ENCODE data around the gene SRXN1. TPM values are rescaled to one million over a fixed set of nuclear protein-coding genes. Genes with fewer than 3 reads are reported as not detected.
A peak's percentile ranks its signal among the peaks of the same experiment; 100 is the strongest.

Gene SRXN1
- total and polyA plus RNA-seq, 9 of the 15 experiments (the other 6 are each of a cell fraction or from before 2014, with no cell fraction given), result 6.8 to 36.4 (median 21.6) TPM

DNA sequence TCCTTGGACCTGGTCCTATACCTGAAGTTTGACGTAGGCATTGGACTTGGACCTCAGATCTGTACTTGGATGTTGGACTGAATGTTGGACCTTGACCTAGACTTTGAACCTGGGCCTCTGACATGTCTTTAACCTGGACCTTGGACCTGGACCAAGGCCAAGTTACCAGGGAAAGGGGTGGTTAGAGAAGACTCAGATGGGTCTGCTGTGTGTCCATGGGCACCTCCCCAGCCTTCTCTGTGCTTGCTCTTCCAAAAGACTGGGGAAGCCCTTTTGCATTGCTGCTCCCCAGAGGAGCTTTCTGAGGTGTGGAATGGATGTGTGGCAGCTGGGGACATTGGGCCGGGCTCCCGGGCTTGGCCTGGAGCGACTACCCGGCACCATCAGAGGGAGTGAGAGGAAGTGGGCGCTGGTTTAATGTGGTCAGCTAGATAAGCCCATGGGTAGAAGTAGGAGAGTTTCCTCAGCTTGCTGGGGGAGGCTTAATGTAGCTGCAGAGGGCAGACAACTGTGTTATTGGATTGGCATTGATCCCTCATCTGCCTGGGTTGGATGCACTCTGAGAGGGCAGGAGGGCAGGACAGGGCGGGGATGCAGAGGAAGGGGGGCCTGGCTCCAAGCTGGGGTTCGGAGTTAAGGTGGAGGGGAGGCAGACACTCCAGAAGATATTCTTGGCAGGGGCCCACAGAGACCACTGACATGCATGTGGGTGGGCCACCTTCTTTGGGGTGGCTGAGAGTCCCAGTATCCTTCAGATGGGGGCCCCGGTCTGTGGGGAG is 18.4 kb upstream of the SRXN1 start:
- H3K4me1 ChIP-seq (replicated peaks in 1 of 2; ENCODE audit: control insufficient read depth in 2 of 2, insufficient read depth in 2 of 2, low read length in 2 of 2), result peaks cover 44 to 69% of the 10 kb centered on the region in 2 experiments
- peak overlapping the region; percentile 73 for H3K4me2 ChIP-seq (ENCODE audit: insufficient read depth, low read length)
- in situ Hi-C loops (cut with MboI) (no loop called here), intact Hi-C loops (cut with micrococcal nuclease) (loop anchor here (5.0 kb wide), 1 partner anchor 56 kb away; no protein-coding TSS in a partner anchor)
- peak overlapping the region; percentile 68 to 82; a peak in 3 of 4 replicates for H3K9ac ChIP-seq (ENCODE audit: insufficient read depth in 1 of 2, low read depth in 2 of 2, low read length in 2 of 2)
- H3K9me1 ChIP-seq (ENCODE audit: control insufficient read depth, insufficient read depth, low read length), result no peaks in the 10 kb centered on the region
- H3K4me3 ChIP-seq, result peak overlapping the region; percentile 11; the same call in 1 of the 2 replicates
- H2AFZ ChIP-seq (ENCODE audit: low read depth, low read length), result peak overlapping the region; percentile 26; the same call in 1 of the 2 replicates
- H3K27me3 ChIP-seq (ENCODE audit: control insufficient read depth in 2 of 2, insufficient read depth in 2 of 2, low read length in 2 of 2), result no peaks in the 10 kb centered on the region; a peak in 1 of 5 replicates
- CTCF ChIA-PET (ENCODE audit: low intra/inter-chr PET ratio), result no interaction called here
- FAIRE-seq, result peak; percentile 97
- no peaks in the 10 kb centered on the region for H3K36me3 ChIP-seq (ENCODE audit: control insufficient read depth, insufficient read depth, low read length)
- peak overlapping the region; percentile 78 for H3K27ac ChIP-seq (ENCODE audit: extremely low read depth, low read depth, low read length)
- H3K9me3 ChIP-seq (replicated peaks; ENCODE audit: control insufficient read depth, insufficient read depth, low read depth, low read length), result no peaks in the 10 kb centered on the region
- no peaks in the 10 kb centered on the region; the same call in 2 of the 3 replicates for H3K79me2 ChIP-seq (ENCODE audit: control insufficient read depth, insufficient read depth, low read length)
- BruUV-seq (replicated peaks), result no TSS peak
- ATAC-seq, result peak; percentile 84
- 5% methylated on average over 8 of the region's 9 CpGs for WGBS (ENCODE audit: insufficient coverage, low coverage, missing lambda C conversion rate)
- no peaks in the 10 kb centered on the region for H4K20me1 ChIP-seq (replicated peaks; ENCODE audit: control insufficient read depth, insufficient read depth, low read length)
- peak; percentile 76 to 90 (median 84) for DNase-seq (ENCODE audit: extremely low read depth in 1 of 4, low spot score in 3 of 4)
- POLR2A ChIA-PET, result interaction anchor here (0.6 to 1.5 kb wide), 3 partner anchors 11 to 287 kb away, joined by 3 to 4 read pairs (median 4); no protein-coding TSS in a partner anchor
- TF ChIP-seq STAT5A (IDR thresholded peaks at IDR 0.05; ENCODE audit: borderline replicate concordance, low read length), result peak; percentile 60; the same call in 1 of the 2 replicates
- peak; percentile 77 for TF ChIP-seq ZNF766 (CRISPR knock-in tag; conservative IDR thresholded peaks at IDR 0.05)
- peak; percentile 54; the same call in 1 of the 2 replicates for TF ChIP-seq POLR2A (conservative IDR thresholded peaks at IDR 0.05)
- TF ChIP-seq KLF13 (tag; IDR thresholded peaks at IDR 0.05; ENCODE audit: borderline replicate concordance, low read depth), result no peak
- TF ChIP-seq CREB1 (IDR thresholded peaks at IDR 0.05), result peak; percentile 40; the same call in 1 of the 2 replicates
- TF ChIP-seq CREB1 (CRISPR knock-in tag; IDR thresholded peaks at IDR 0.05), result peak; percentile 20; the same call in 1 of the 2 replicates
- no peak for TF ChIP-seq IRF9 (tag; IDR thresholded peaks at IDR 0.05)
- TF ChIP-seq SMARCE1 (IDR thresholded peaks at IDR 0.05), result peak; percentile 80; the same call in 1 of the 2 replicates
- peak; percentile 48; the same call in 1 of the 2 replicates for TF ChIP-seq SMAD4 (CRISPR knock-in tag; conservative IDR thresholded peaks at IDR 0.05)
- peak; percentile 86 for TF ChIP-seq DPF2 (IDR thresholded peaks at IDR 0.05)
- TF ChIP-seq, protein P1, sequence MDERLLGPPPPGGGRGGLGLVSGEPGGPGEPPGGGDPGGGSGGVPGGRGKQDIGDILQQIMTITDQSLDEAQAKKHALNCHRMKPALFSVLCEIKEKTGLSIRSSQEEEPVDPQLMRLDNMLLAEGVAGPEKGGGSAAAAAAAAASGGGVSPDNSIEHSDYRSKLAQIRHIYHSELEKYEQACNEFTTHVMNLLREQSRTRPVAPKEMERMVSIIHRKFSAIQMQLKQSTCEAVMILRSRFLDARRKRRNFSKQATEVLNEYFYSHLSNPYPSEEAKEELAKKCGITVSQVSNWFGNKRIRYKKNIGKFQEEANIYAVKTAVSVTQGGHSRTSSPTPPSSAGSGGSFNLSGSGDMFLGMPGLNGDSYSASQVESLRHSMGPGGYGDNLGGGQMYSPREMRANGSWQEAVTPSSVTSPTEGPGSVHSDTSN (CRISPR knock-in tag; IDR thresholded peaks at IDR 0.05; ENCODE audit: low read depth), result no peak
- TF ChIP-seq, protein P1 (tag; conservative IDR thresholded peaks at IDR 0.05; ENCODE audit: low read depth), result no peak
- peak; percentile 34; the same call in 1 of the 2 replicates for TF ChIP-seq PHF21A (IDR thresholded peaks at IDR 0.05; ENCODE audit: borderline replicate concordance, low read depth)
- peak; percentile 66 for TF ChIP-seq EGR1 (conservative IDR thresholded peaks at IDR 0.05)

Data from K562 (cell line).